Activated CD8-positive, alpha-beta memory T cell treated with anti-CD3 and anti-CD28 coated beads, Interleukin-2, amount 10 ng/mL, durations not matched to agents 7 days and 5 days (primary cell): ENCODE results near the gene FREY1. TPM values are rescaled to one million over a fixed set of nuclear protein-coding genes. Genes with fewer than 3 reads are reported as not detected.

Experiments used
- ATAC-seq: fragments of 150-1000 bp; cut with Tn5 transposase; one replicate; pipeline ENCODE4 v1.10.0; 2021; ENCODE audit warnings: moderate library complexity
- CTCF ChIA-PET: fragments of 350-600 bp; sonication (Branson Sonifier 250); formaldehyde crosslinking; loops from one replicate; lab custom pipeline; 2021; ENCODE audit warnings: antibody characterized with exemption; lab: Charles Lee
- DNase-seq: peaks from one replicate; pipeline ENCODE4 v3.0.0-alpha.2; 2020
- H3K27ac Mint-ChIP-seq: one replicate; pipeline ENCODE4 v1.8.0; 2021; ENCODE audit warnings: mild to moderate bottlenecking, mixed read lengths
- H3K27me3 Mint-ChIP-seq: one replicate; pipeline ENCODE4 v1.8.0; 2021; ENCODE audit warnings: mixed read lengths
- H3K36me3 Mint-ChIP-seq: one replicate; pipeline ENCODE4 v1.8.0; 2021; ENCODE audit warnings: mild to moderate bottlenecking, mixed read lengths
- H3K4me1 Mint-ChIP-seq: one replicate; pipeline ENCODE4 v1.8.0; 2021; ENCODE audit warnings: mixed read lengths
- H3K4me3 Mint-ChIP-seq: one replicate; pipeline ENCODE4 v1.8.0; 2021; ENCODE audit warnings: mild to moderate bottlenecking, moderate library complexity, mixed read lengths
- H3K9me3 Mint-ChIP-seq: one replicate; pipeline ENCODE4 v1.8.0; 2022; ENCODE audit warnings: low read depth, mixed read lengths
- total RNA-seq, 2 experiments: library from RNA; stranded (reverse); gene quantifications; one replicate each; pipeline ENCODE4 v1.2.3, GENCODE V29; 2021

FREY1 gene
- total RNA-seq, 2 experiments from 2014 or later = 0.93 to 1.5 TPM

- Mint-ChIP-seq H3K4me3 (no peak overlapping the region), H3K9me3 (no peaks in the 10 kb centered on the region), H3K27ac (no peak overlapping the region), H3K36me3 (peaks cover 5% of the 10 kb centered on the region), H3K4me1 (no peaks in the 10 kb centered on the region), H3K27me3 (no peaks in the 10 kb centered on the region)
- ATAC-seq = no peak
- DNase-seq = no peak
- CTCF ChIA-PET = no interaction called here
These were observed 29.2 kb downstream of the FREY1 start for GRCh38 chr11:45877845-45878244.

DNA sequence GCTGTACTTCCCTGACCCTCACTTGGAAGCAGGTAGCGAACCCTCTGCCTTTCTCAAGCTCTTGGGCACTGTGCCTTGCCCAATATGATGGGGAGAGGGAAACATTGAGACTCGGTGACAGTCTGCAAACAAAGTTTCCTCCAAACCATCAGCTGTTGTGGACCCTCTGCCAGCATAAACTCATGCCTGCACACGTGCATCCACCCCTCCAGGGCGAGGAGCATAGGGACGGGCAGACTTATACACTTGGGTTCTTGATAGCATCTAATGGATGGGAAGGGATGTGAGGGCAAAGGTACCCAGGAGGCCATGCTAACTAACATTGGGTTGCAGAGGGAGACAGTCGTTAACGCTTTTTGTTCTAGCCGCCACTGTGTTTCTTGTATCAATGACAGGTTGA, 29.9 kb downstream of the FREY1 start:
- DNase-seq = no peak
- Mint-ChIP-seq H3K9me3 (no peaks in the 10 kb centered on the region), H3K27me3 (no peaks in the 10 kb centered on the region), H3K36me3 (peaks cover 5% of the 10 kb centered on the region), H3K4me1 (no peaks in the 10 kb centered on the region), H3K27ac (no peak overlapping the region), H3K4me3 (no peak overlapping the region)
- CTCF ChIA-PET = no interaction called here
- ATAC-seq = no peak

DNA sequence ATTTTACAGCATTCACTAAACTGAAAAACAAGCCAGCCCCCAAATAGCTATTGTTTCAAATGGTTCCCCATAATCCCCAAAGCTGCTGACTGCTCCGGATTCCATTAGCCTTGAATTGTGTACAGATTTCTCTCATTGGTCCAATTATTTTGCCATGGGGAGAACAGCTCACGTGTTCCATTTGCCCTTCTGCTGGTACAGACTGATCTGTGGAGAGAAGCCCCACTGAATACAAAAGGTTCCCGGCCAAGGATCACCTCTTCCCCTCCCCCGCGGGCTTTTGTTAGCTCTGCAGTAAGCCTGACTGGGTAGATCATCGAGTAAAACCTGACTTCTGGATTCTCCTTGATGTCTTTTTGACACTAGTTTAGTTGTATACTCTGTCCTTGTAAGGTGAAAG, 30.7 kb downstream of the FREY1 start:
- Mint-ChIP-seq H3K9me3 (no peaks in the 10 kb centered on the region), H3K4me1 (no peaks in the 10 kb centered on the region), H3K27me3 (no peaks in the 10 kb centered on the region), H3K27ac (no peak overlapping the region), H3K4me3 (no peak overlapping the region), H3K36me3 (peaks cover 6% of the 10 kb centered on the region)
- CTCF ChIA-PET = interaction anchor here (1.3 to 1.4 kb wide), 2 partner anchors 88 to 105 kb away, joined by 4 read pairs; no protein-coding TSS in a partner anchor
- no peak for ATAC-seq
- DNase-seq = no peak

DNA sequence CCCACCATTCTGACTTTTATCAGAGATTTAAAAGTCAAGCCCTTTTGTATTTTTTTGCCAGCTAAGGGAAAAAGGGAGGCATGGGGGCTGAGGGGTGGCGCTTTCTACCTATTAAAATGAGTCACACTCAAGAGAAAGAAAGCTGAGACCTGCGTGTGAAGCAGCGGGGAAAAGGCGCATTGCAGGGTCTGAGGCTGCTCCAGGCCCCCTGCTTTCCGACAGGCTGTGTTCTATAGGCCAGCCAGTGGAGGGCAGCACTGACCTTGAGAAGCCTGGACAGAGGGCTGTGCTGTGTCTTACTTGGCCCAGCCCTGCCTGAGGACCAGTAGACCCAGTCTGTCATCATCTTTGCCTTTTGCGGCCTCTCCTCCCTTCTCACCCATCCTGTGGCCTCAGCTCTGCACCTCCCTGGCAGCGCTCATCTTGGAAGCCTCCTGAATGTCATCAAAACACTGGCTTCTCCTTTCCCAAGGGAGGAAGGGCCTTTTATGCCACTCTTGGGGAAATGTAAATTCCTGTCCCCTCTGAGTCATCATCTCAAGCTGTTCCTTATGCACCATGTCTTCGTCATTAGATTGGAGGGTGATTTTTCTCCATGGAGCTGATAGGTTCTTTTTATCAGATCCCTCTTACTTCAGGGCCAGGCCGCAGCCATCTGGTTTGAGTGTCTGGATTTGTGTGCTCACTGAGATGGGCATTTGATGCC, 34.3 kb downstream of the FREY1 start:
- H3K4me1 Mint-ChIP-seq = no peaks in the 10 kb centered on the region
- no peaks in the 10 kb centered on the region for H3K9me3 Mint-ChIP-seq
- peaks cover 8% of the 10 kb centered on the region for H3K36me3 Mint-ChIP-seq
- CTCF ChIA-PET = interaction anchor here (0.7 to 4.0 kb wide), 18 partner anchors 10 to 437 kb away, joined by 3 to 24 read pairs (median 3); partner anchors contain the start of gene CREB3L1
- no peak overlapping the region for H3K27ac Mint-ChIP-seq
- no peaks in the 10 kb centered on the region for H3K27me3 Mint-ChIP-seq
- no peak overlapping the region for H3K4me3 Mint-ChIP-seq
- DNase-seq (peak; percentile 54), ATAC-seq (peak; percentile 80)

DNA sequence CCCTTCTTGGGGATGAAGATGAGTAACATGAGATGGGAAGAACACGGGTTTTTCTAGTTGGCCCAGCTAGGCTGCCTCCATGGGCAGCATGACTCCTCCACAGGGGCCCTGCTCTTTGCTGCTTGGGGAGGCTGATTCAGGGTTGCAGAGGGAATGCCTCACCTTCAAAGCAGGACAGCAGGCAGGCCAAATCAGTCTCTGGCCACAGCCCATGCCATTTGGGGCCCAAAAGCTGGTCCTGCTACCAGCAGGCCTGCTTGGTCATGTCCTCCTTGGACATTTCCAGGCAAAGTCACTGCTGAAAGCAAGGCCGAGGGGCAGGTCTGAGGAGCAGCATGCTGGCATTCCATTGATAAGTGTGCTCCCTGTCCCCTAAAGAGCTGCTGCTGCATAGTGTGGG, 35.4 kb downstream of the FREY1 start:
- H3K27ac Mint-ChIP-seq = no peak overlapping the region

DNA sequence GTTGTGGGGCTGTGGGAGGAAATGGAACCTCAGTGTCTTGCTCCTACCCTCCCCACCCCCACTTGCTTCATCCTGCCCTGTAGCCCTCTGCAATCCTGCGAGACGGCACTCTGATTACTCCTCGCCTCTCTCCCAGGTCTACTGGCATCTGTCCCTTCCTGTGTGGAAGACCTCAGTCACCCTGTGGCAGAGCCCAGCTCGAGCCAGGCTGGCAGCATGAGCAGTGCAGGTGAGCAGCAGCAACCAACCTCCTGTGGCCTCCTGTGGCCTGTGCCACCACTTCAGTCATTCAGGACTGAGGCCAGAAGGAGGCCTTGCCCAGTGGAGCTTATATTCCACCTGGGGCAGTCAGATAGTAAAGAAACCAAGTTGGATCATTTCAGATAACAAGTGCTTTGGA, 36.4 kb downstream of the FREY1 start:
- no peaks in the 10 kb centered on the region for H3K27me3 Mint-ChIP-seq
- ATAC-seq (no peak), DNase-seq (no peak)
- H3K4me1 Mint-ChIP-seq = no peaks in the 10 kb centered on the region
- CTCF ChIA-PET = no interaction called here
- H3K27ac Mint-ChIP-seq = no peak overlapping the region
- H3K36me3 Mint-ChIP-seq = peaks cover 10% of the 10 kb centered on the region
- H3K4me3 Mint-ChIP-seq = no peak overlapping the region
- H3K9me3 Mint-ChIP-seq = no peaks in the 10 kb centered on the region

More for the DNA sequence above, 35.4 kb downstream of the FREY1 start:
- no peaks in the 10 kb centered on the region for H3K4me1 Mint-ChIP-seq
- H3K36me3 Mint-ChIP-seq = peaks cover 10% of the 10 kb centered on the region
- ATAC-seq (no peak), DNase-seq (no peak)
- H3K27me3 Mint-ChIP-seq = no peaks in the 10 kb centered on the region
- CTCF ChIA-PET = interaction anchor here (1.2 to 4.0 kb wide), 3 partner anchors 135 to 405 kb away, joined by 3 to 24 read pairs (median 3); partner anchors contain the start of gene CREB3L1
- no peak overlapping the region for H3K4me3 Mint-ChIP-seq
- no peaks in the 10 kb centered on the region for H3K9me3 Mint-ChIP-seq

DNA sequence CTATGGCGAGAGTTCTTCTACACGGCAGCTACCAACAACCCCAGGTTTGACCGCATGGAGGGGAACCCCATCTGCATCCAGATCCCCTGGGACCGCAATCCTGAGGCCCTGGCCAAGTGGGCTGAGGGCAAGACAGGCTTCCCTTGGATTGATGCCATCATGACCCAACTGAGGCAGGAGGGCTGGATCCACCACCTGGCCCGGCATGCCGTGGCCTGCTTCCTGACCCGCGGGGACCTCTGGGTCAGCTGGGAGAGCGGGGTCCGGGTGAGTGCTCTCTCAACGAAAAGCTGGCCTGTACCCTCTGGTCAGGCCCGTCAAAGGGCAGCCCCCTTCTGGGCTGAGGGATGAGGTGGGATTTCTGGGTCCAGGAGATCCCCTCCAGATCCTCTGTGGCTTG, 37.5 kb downstream of the FREY1 start:
- Mint-ChIP-seq H3K4me1 (no peaks in the 10 kb centered on the region), H3K9me3 (no peaks in the 10 kb centered on the region), H3K4me3 (no peak overlapping the region), H3K36me3 (peaks cover 8% of the 10 kb centered on the region), H3K27ac (no peak overlapping the region), H3K27me3 (no peaks in the 10 kb centered on the region)
- CTCF ChIA-PET = no interaction called here
- no peak for DNase-seq
- ATAC-seq = no peak

GRCh38 chr11:45864041-45864440, 43.0 kb downstream of the FREY1 start:
- Mint-ChIP-seq H3K27me3 (no peaks in the 10 kb centered on the region), H3K4me1 (no peaks in the 10 kb centered on the region), H3K27ac (no peak overlapping the region), H3K9me3 (no peaks in the 10 kb centered on the region), H3K4me3 (no peak overlapping the region), H3K36me3 (peaks cover 10% of the 10 kb centered on the region)
- DNase-seq = no peak
- CTCF ChIA-PET = interaction anchor here (1.4 kb wide), 1 partner anchor 21 kb away, joined by 3 read pairs; no protein-coding TSS in a partner anchor
- no peak for ATAC-seq

- no peak overlapping the region for H3K27ac Mint-ChIP-seq
These were observed 46.1 kb downstream of the FREY1 start for GRCh38 chr11:45860764-45861510.

DNA sequence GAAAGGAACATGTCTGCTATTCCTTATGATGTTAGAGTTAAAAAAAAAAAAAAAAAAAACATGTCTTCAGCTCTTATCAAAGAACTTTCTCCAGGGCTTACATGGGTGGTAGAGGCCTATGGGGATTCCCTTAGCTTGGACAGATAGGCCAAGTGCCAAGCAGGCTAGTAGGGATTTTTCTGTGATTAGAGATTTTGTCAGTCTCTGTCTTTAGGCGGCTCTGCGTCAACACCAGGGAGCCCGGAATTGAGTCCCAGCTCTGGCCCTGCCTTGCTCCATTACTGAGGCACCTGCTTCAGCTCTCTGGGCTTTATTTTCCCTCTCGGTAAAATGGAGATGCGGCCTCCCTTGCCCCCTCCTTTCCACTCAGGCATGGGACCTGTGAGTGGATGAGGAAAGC, 46.7 kb downstream of the FREY1 start:
- no peaks in the 10 kb centered on the region for H3K4me1 Mint-ChIP-seq
- H3K27me3 Mint-ChIP-seq = no peaks in the 10 kb centered on the region
- ATAC-seq (no peak), DNase-seq (no peak)
- H3K9me3 Mint-ChIP-seq = no peaks in the 10 kb centered on the region
- H3K36me3 Mint-ChIP-seq = peaks cover 12% of the 10 kb centered on the region
- no peak overlapping the region for H3K4me3 Mint-ChIP-seq
- no peak overlapping the region for H3K27ac Mint-ChIP-seq
- CTCF ChIA-PET = interaction anchor here (0.6 kb wide), 1 partner anchor 13 kb away, joined by 3 read pairs; no protein-coding TSS in a partner anchor

More at GRCh38 chr11:45860764-45861510, 46.1 kb downstream of the FREY1 start:
- H3K9me3 Mint-ChIP-seq = no peaks in the 10 kb centered on the region
- no peaks in the 10 kb centered on the region for H3K4me1 Mint-ChIP-seq
- ATAC-seq (no peak), DNase-seq (no peak)
- H3K4me3 Mint-ChIP-seq = no peak overlapping the region
- H3K36me3 Mint-ChIP-seq = peaks cover 12% of the 10 kb centered on the region
- H3K27me3 Mint-ChIP-seq = no peaks in the 10 kb centered on the region
- CTCF ChIA-PET = interaction anchor here (0.6 to 2.3 kb wide), 3 partner anchors 12 to 18 kb away, joined by 3 to 8 read pairs (median 3); no protein-coding TSS in a partner anchor

DNA sequence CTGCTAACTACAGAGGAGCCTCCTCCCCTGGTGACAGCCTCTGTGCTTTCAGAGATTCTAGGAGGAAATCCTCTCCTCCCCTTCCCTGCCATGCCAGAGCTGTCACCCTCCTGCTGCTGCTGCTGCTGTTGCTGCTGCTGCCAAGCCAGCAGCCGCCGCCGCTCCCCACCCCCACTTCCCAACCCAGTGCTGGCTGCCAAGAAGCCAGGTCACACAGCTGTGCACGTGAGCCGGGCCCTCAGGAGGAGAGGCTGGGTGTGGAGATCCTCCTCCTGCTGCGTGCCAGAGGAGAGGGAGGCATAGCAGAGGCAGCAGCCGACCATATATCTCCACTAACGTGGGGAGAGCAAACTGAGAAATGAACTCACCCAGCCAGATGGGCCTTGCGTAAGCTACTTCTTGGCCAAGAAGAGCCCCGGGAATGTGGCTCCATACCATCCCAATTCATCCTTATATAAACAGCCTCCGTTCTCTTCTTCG, 47.4 kb downstream of the FREY1 start:
- H3K36me3 Mint-ChIP-seq = peaks cover 12% of the 10 kb centered on the region
- ATAC-seq = no peak

GRCh38 chr11:45858751-45859398, 48.2 kb downstream of the FREY1 start:
- ATAC-seq (no peak), DNase-seq (no peak)
- CTCF ChIA-PET = interaction anchor here (1.2 kb wide), 1 partner anchor 13 kb away, joined by 3 read pairs; no protein-coding TSS in a partner anchor
- peaks cover 12% of the 10 kb centered on the region for H3K36me3 Mint-ChIP-seq
- H3K4me1 Mint-ChIP-seq = no peaks in the 10 kb centered on the region
- H3K27ac Mint-ChIP-seq = no peak overlapping the region
- H3K27me3 Mint-ChIP-seq = no peaks in the 10 kb centered on the region
- H3K4me3 Mint-ChIP-seq = no peak overlapping the region
- no peaks in the 10 kb centered on the region for H3K9me3 Mint-ChIP-seq

More for the DNA sequence above, 47.4 kb downstream of the FREY1 start:
- no peaks in the 10 kb centered on the region for H3K27me3 Mint-ChIP-seq
- CTCF ChIA-PET = no interaction called here
- H3K4me1 Mint-ChIP-seq = no peaks in the 10 kb centered on the region
- no peak for DNase-seq
- H3K27ac Mint-ChIP-seq = no peak overlapping the region
- no peak overlapping the region for H3K4me3 Mint-ChIP-seq
- no peaks in the 10 kb centered on the region for H3K9me3 Mint-ChIP-seq

- DNase-seq (no peak), ATAC-seq (no peak)
- H3K9me3 Mint-ChIP-seq = no peaks in the 10 kb centered on the region
- peaks cover 12% of the 10 kb centered on the region for H3K36me3 Mint-ChIP-seq
- no peak overlapping the region for H3K4me3 Mint-ChIP-seq
- no peaks in the 10 kb centered on the region for H3K4me1 Mint-ChIP-seq
- CTCF ChIA-PET = no interaction called here
- no peaks in the 10 kb centered on the region for H3K27me3 Mint-ChIP-seq
- H3K27ac Mint-ChIP-seq = no peak overlapping the region
These were observed 49.1 kb downstream of the FREY1 start for GRCh38 chr11:45857961-45858474.
